Activated naive CD4-positive, alpha-beta T cell treated with anti-CD3 and anti-CD28 coated beads, Interleukin-2, amount 50 U/mL, for 72 hours (primary cell): ENCODE data around the gene ACTR3. TPM values are rescaled to one million over a fixed set of nuclear protein-coding genes. Genes with fewer than 3 reads are reported as not detected.

Source experiments
- ATAC-seq, 2 donors: fragments of 150-1000 bp; cut with Tn5 transposase; 2 replicates each; pipeline ENCODE4 v1.10.0; 2021; ENCODE audit warnings: mild to moderate bottlenecking in 2 of 2, moderate library complexity in 2 of 2
- DNase-seq, 2 donors: peaks; one replicate each; pipeline ENCODE4 v3.0.0; 2021 to 2022; ENCODE audit warnings: low spot score in 2 of 2
- H3K27ac Mint-ChIP-seq, 2 donors: one replicate each; pipeline ENCODE4 v1.8.0; 2022; ENCODE audit warnings: mild to moderate bottlenecking in 2 of 2, mixed read lengths in 2 of 2
- H3K36me3 Mint-ChIP-seq, 2 donors: one replicate each; pipeline ENCODE4 v1.8.0; 2022; ENCODE audit warnings: mixed read lengths in 2 of 2
- H3K9me3 Mint-ChIP-seq, 2 donors: one replicate each; pipeline ENCODE4 v1.8.0; 2022; ENCODE audit warnings: mixed read lengths in 2 of 2
- total RNA-seq, 2 donors: library from RNA; stranded (reverse); gene quantifications; one replicate each; pipeline ENCODE4 v1.2.3, GENCODE V29; 2022

Gene ACTR3
- total RNA-seq, 2 donors from 2014 or later, result 520 to 570 TPM

DNA sequence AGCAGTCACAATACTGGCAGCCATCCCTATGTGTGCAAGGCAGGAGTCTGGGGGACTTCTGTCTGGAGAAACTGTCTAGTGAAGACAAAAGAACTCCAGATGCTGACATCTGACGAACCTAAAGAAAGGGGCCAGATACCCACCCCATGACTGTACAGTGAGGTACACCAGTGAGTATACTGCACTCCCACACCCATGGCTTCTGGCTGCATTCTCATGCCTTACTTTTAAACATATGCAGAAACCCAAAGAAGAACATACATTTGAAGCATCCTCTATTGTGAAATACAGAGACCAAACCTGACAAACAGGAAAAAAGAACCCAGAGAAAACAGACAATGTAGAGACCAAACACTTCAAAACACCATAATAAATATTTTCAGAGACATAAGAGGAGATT is 102.2 kb downstream of the ACTR3 start:
- no peaks in the 10 kb centered on the region for H3K9me3 Mint-ChIP-seq
- no peak for ATAC-seq
- H3K36me3 Mint-ChIP-seq, result no peaks in the 10 kb centered on the region
- no peak for DNase-seq
- H3K27ac Mint-ChIP-seq, result no peak overlapping the region

DNA sequence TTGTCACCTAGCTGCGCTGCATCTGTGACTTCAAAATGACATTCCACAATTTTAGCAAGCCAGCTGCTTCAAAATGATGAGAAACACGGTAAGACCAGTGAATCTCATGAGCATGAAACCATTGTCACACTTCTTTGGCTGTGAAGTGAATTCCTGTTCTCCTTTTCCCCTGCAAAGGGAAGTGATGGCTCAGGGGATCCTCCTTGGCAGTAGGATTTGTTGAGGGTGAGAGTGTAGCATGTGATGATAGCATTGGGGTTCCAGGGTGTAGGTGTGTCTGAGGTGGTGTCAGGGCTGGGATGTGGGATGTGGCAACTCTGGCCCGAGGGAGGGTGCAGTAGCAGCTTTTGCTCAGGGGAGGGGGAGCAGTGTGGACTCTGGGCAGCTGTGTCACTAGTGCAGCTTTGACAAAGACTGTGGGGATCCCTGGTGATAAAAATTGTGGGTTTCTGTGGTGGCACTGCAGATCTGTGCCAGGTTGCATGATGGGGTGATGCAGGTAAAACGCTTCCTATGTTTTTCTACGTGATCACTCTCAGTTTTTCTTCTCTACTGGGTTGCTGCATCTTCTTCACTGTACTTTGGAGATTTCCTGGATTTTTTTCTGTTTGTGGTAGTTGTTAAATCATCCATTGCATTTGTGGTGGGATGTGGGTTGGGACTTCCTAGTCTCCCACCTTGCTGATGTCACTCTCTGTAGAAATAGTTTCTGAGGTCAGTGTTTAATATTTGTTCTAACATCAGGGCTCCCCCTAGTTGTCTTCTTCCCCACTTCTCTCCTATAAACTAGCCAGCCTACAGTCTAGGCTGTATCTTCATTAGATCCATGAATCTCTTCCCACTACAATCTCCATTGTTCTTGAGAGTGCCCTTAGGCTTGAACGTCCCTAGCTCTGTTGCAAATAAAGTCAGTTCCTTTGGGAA is 107.0 kb downstream of the ACTR3 start:
- ATAC-seq (no peak), DNase-seq (no peak)
- Mint-ChIP-seq H3K27ac (no peak overlapping the region), H3K9me3 (no peaks in the 10 kb centered on the region), H3K36me3 (no peaks in the 10 kb centered on the region)

DNA sequence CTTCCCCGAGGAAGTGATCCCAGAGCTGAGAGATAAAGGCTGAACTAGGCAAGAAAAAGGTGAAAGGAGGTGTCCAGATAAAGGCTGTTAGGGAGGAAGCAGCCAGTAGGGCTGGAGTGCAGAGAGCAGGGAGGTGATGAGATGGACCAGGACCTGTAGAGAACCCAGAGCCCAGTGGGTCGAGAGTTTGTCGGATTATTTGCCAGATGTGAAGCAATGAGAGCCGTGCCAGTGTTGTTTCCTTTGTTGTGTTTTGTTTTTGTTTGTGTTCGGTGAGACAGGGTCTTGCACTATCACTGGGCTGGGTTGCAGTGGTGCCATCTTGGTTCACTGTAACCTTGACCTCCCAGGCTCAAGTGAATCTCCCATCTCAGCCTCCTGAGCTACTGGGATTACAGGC is 111.3 kb downstream of the ACTR3 start:
- Mint-ChIP-seq H3K27ac (no peak overlapping the region), H3K36me3 (no peaks in the 10 kb centered on the region), H3K9me3 (peaks cover 0 to 3% of the 10 kb centered on the region in 2 donors)
- ATAC-seq, result no peak
- DNase-seq, result no peak

DNA sequence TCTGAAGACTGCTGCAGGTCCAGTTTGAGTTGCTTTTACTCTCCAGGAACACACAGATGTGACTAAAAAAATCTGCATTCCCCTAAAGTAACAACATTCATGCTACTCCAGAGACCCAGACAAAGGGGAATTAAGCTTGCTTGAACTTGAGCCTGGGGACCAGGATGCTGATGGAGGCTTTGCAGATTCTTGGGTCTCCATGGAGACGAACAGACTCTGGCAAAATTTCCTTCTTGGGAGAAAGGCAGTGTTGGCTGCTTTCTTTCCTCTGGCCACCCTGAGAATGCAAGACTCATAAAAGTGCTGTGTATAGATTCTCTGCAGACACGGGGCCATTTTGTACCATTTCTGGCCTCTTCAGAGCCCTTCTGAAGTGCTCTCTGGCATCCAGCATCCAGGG is 112.0 kb downstream of the ACTR3 start:
- no peak for ATAC-seq
- H3K27ac Mint-ChIP-seq, result no peak overlapping the region
- no peaks in the 10 kb centered on the region for H3K36me3 Mint-ChIP-seq
- H3K9me3 Mint-ChIP-seq, result peaks cover 0 to 3% of the 10 kb centered on the region in 2 donors
- DNase-seq, result no peak

DNA sequence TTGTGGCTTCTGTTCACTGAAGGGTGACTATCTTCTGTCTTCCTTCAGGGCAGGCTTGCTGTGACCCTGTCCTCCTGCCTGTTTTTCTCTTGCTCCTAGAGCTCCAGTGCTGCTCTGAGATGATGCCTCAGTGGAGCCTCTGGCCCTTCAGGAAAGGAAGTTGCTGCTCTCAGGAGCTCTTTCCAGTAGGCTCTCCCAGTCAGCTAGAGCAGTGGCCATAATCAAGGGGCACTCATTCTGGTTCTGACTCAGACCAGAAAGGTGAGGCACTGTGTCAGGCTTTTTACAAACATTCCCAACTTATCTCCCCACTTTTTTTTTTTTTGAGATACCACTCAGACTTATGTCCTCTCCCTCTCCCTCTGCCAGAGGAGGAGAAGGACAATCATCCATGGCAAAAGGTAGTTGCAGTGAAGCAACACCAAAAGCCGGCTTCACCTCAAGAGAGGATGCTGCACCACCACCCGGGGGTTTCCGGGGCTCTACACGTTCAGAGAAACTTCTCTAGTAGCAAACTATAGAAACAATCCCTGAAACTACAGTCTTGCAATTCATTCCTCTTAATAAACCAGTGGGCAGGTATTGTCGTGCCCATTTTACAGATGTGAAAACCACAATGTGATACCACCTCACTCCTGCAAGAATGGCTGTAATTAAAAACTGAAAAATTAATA is 115.4 kb downstream of the ACTR3 start:
- Mint-ChIP-seq H3K27ac (no peak overlapping the region), H3K9me3 (peaks cover 0 to 3% of the 10 kb centered on the region in 2 donors), H3K36me3 (no peaks in the 10 kb centered on the region)
- ATAC-seq (no peak), DNase-seq (no peak)

DNA sequence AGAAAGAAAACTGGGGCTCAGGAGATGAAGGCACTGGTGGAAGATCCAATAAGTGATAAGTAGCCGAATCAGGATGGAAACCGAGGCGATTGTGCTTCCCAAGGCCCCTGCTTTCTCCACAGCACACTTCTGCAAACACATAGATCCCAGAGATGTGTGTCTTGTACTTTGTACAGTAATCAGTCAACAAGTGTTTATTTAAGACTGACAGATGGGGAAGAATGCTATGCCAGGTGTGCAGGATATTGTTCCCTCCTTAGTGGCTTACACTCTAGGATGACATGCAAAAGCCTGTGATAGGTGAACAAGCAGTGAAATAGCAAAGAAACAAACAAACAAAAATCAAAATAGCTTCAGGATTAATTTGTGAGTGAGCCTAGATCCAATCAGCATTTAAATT is 116.6 kb downstream of the ACTR3 start:
- H3K27ac Mint-ChIP-seq, result no peak overlapping the region

DNA sequence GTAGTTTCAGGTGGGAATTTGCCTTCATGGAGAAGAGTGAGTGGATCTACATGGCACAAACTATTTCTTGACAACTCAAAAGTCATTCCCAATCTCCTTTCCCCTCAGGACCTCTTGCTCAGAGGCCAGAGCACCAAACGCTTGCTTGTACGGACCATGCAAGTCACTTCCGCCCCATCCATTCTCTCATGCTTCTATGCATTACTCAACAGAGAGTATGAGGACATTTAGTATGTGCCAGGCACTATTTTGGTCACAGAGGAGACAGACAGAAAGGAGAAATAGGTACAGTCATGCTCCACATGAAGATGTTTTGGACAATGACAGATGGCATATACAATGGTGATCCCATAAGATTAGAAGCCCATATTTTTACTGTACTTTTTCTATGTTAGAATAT is 117.5 kb downstream of the ACTR3 start:
- no peak overlapping the region for H3K27ac Mint-ChIP-seq
- DNase-seq (no peak), ATAC-seq (no peak)
- H3K9me3 Mint-ChIP-seq, result peaks cover 0 to 3% of the 10 kb centered on the region in 2 donors
- H3K36me3 Mint-ChIP-seq, result no peaks in the 10 kb centered on the region

More for the DNA sequence above, 116.6 kb downstream of the ACTR3 start:
- no peak for ATAC-seq
- Mint-ChIP-seq H3K36me3 (no peaks in the 10 kb centered on the region), H3K9me3 (peaks cover 0 to 3% of the 10 kb centered on the region in 2 donors)
- no peak for DNase-seq

DNA sequence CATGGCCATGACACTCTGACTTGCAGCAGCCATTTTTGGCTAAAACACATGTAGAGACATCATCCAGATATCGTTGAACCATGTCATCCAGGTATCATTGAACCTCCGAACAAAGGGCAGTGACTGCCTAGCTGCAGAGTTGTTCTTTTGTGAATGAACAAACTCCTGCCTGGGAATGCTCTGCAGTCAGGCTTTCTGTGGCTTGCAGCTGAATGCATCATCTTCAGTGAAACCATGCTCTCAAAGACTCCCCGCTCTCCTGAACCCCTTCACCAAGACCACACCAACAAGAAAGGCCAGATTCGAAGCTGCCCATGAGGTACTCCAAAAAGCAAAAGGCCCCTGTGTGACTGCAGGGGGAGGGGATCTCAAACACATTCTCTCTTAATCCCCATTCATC is 118.8 kb downstream of the ACTR3 start:
- ATAC-seq, result no peak
- no peak overlapping the region for H3K27ac Mint-ChIP-seq
- H3K9me3 Mint-ChIP-seq, result peaks cover 0 to 3% of the 10 kb centered on the region in 2 donors
- no peak for DNase-seq
- H3K36me3 Mint-ChIP-seq, result no peaks in the 10 kb centered on the region

DNA sequence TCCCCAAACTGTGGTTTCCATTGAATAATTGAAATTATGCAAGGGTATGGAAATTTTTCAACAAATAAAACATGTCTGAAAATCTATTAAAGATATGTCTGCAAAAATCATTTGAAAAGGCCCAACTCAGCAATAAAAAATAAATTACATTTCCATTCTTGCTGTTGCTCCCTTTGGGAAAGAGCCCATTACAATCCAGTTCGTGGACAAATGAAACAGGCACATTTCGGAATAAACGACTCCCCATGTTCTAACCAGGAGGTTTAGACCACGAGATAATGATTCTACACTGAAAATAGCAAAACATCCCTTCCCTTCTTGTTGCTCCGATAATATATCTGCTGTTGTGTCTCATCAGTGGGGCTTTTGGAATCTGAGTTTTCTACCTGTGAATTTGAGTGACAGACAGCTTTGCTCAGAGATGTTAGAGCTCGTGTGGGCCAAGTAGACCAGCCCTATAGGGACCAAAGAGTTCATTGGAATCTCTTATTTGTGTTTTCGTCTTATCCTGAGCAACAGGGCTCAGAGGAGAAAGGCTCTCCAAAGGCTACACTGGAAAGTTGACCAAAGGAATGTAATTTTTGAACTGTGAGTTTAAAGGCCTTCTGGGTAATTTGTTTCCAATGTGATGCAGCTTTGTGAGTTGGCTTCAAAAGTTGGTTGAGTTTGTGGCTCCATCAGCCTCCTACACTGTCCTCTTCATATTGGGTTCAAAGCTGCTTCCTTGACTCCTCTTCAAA is 119.5 kb downstream of the ACTR3 start:
- DNase-seq, result no peak
- Mint-ChIP-seq H3K27ac (no peak overlapping the region), H3K36me3 (no peaks in the 10 kb centered on the region), H3K9me3 (no peaks in the 10 kb centered on the region)
- ATAC-seq, result no peak

DNA sequence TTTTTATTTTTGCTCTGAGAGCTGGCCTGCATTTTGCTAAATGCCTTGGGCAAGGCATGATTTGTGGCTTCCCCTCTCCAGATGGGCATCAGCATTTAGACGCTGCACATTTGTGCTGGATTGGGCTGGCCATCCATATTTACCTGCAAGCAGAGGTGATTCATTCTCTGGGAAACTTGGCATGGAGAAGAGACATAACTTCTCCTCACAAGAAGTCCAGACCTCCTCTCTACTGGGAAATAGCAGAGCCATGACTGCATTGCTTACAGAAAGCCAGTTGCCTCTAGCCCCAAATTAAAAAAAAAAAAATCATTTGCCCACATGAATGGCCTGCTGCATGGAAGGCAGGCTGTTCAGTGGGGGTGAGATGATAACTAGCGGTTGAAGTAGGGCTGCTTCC is 120.1 kb downstream of the ACTR3 start:
- no peaks in the 10 kb centered on the region for H3K9me3 Mint-ChIP-seq
- no peak for ATAC-seq
- H3K27ac Mint-ChIP-seq, result no peak overlapping the region
- H3K36me3 Mint-ChIP-seq, result no peaks in the 10 kb centered on the region
- DNase-seq, result no peak

DNA sequence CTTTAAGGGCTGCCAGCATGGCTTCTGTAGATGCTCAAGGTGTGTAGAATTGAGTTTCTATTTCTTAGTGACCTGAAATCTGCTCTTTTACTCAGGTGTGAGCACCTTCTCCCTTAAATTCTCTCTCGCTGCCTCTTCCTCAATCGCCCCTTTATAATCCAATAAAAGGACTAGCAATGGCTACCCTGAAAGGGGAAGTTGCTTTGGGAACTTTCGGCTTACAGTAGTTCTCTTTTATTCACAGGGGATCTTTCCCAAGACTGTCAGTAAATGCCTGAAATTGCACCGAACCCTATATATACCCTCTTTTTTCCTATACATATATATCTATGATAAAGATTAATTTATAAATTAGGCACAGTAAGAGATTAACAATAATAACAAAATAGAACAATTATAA is 121.8 kb downstream of the ACTR3 start:
- ATAC-seq (no peak), DNase-seq (no peak)
- no peak overlapping the region for H3K27ac Mint-ChIP-seq
- H3K36me3 Mint-ChIP-seq, result peaks cover 0 to 6% of the 10 kb centered on the region in 2 donors
- H3K9me3 Mint-ChIP-seq, result no peaks in the 10 kb centered on the region

Other genes starting within 250 kb of the ACTR3 start
- 10 to 100 TPM; 28.1 to 29.1 TPM for gene SLC35F5, start 133.4 kb upstream of the ACTR3 start, total RNA-seq